ENCODE measurements around the gene TAF8. TPM values are rescaled to one million over a fixed set of nuclear protein-coding genes. Genes with fewer than 3 reads are reported as not detected.

The TAF8 gene, protein sequence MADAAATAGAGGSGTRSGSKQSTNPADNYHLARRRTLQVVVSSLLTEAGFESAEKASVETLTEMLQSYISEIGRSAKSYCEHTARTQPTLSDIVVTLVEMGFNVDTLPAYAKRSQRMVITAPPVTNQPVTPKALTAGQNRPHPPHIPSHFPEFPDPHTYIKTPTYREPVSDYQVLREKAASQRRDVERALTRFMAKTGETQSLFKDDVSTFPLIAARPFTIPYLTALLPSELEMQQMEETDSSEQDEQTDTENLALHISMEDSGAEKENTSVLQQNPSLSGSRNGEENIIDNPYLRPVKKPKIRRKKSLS
- 30.6 and 30.7 TPM in 2 replicates for total RNA-seq

DNA sequence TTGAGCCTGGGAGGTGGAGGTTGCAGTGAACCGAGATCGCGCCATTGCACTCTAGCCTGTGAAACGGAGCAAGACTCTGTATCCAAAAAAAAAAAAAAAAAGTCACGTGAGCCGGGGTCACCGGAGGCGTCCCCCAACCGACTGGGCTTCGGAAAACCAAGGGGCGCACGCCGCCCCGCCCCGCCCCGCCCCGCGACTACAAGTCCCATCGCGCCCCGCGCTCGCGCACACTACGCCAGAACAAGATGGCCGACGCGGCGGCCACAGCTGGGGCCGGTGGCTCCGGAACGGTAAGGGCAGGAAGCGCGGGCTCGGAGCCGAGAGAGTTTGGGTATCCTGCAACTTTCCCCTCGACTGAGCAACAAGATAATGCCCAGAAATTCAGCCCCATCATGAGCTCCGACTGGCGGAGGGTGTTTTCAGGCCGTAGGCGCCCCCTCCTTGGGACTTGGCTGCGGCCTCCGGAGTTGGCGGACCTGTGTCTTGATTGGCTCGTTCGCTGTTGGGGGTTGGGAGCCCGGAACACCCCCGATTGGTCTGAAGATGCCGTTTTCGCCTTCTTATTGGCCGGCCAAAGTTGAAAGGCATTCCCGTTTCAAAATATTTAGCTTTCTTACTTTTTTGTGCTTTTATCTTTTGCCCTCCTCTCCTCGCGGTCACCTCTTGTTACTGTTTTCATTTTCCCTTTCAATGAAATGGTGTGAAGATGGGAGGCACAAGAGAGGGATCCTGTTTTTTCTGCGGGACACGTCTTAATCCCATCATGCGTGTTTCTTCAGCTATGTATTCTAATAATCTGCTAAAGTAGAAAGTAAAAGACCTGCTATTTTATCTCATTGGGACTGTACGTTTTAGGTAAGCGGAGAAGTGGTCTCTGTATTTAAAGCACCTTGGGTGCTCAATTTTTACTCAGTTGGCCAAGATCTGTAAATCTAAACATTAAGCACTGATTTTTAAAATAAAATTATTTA is at the start of gene TAF8:
TAF8 (plus strand) TSS at position 228 of the 971 bp plus-strand sequence; CDS start at position 246, 18 bp downstream.

Small RNA genes lying within 50 kb of the gene (small RNA-seq; reads per million reads assigned to genes)
- gene RNU6-761P = 0.89 reads per million, percentile 52 among the genes with 10 or more reads in this experiment

Other genes starting within 250 kb of the TAF8 start
- gene USP49, start 155.1 kb upstream of the TAF8 start, total RNA-seq = 2.9 and 6.7 TPM in 2 replicates
- gene MED20, start 129.4 kb upstream of the TAF8 start, total RNA-seq = 33.0 and 49.7 TPM in 2 replicates
- 8.0 and 14.1 TPM in 2 replicates for gene BYSL, start 129.0 kb upstream of the TAF8 start, total RNA-seq
- gene CCND3, start 108.7 kb upstream of the TAF8 start, total RNA-seq = 143 and 151 TPM in 2 replicates
- 9.8 and 19.8 TPM in 2 replicates for gene C6orf132, start 92.1 kb downstream of the TAF8 start, total RNA-seq
- gene GUCA1A, start 122.8 kb downstream of the TAF8 start, total RNA-seq = 2.2 and 8.2 TPM in 2 replicates
- not detected in 2 replicates for gene GUCA1B, start 144.4 kb downstream of the TAF8 start, total RNA-seq
- gene MRPS10, start 167.3 kb downstream of the TAF8 start, total RNA-seq = 19.6 and 35.5 TPM in 2 replicates

All from placental epithelial cell (primary cell).